ENCODE measurements around the gene ARID1B.

- no peak for TF ChIP-seq E4F1 (IDR thresholded peaks at IDR 0.05; ENCODE audit: borderline replicate concordance, partially characterized antibody)
- TF ChIP-seq RAD21 (IDR thresholded peaks at IDR 0.05; ENCODE audit: insufficient read depth, low read depth, low read length) = no peak
- TF ChIP-seq POLR2AphosphoS5 (IDR thresholded peaks at IDR 0.05; ENCODE audit: low read length) = no peak
- TF ChIP-seq ETV6 (conservative IDR thresholded peaks at IDR 0.05 in 1 of 2, IDR thresholded peaks at IDR 0.05 in 1 of 2; ENCODE audit: borderline replicate concordance in 1 of 2, low read depth in 1 of 2) = no peak
- no peak for TF ChIP-seq CTCF (IDR thresholded peaks at IDR 0.05 in 2 of 3, conservative IDR thresholded peaks at IDR 0.05 in 1 of 3; ENCODE audit: control insufficient read depth in 2 of 3, extremely low read depth in 1 of 3, insufficient read depth in 1 of 3, low read depth in 3 of 3, low read length in 3 of 3)
- no peak for TF ChIP-seq POLR2A (IDR thresholded peaks at IDR 0.05; ENCODE audit: low read depth, low read length)
- TF ChIP-seq RAD51 (IDR thresholded peaks at IDR 0.05) = no peak
- no peak for TF ChIP-seq MAX (IDR thresholded peaks at IDR 0.05; ENCODE audit: low read depth, low read length)
- TF ChIP-seq HDAC2 (IDR thresholded peaks at IDR 0.05) = no peak
Observed at GRCh38 chr6:157177731-157178336, 400.7 kb downstream of the ARID1B start.

Measured in GM12878 (cell line).